Endothelial cell of umbilical vein (primary cell): ENCODE results near the gene HUWE1. TPM values are rescaled to one million over a fixed set of nuclear protein-coding genes. Genes with fewer than 3 reads are reported as not detected.
A peak's percentile ranks its signal among the peaks of the same experiment; 100 is the strongest.
"Not testable (repeated sequence)": the region's sequence is repeated elsewhere in the genome, so short reads cannot be mapped to it uniquely, and the experiment has no call there.

Source experiments
- BruUV-seq: library from RNA; stranded (reverse); fragments of 400-500 nt; replicated peaks from 2 replicates; lab custom pipeline; 2021; lab: Mats Ljungman, UMichigan
- CTCF ChIA-PET: fragments of 300-600, 350-600 bp; sonication (Branson Sonifier 250); formaldehyde crosslinking; loops from one replicate; lab custom pipeline; 2021; ENCODE audit warnings: antibody characterized with exemption, inconsistent platforms; lab: Charles Lee
- POLR2A ChIA-PET: fragments of 300-600, 350-600 bp; sonication (Branson Sonifier 250); formaldehyde crosslinking; loops from one replicate; lab custom pipeline; 2021; ENCODE audit warnings: antibody characterized with exemption, inconsistent platforms; lab: Charles Lee
- DNase-seq: peaks from one replicate; pipeline ENCODE4 v3.0.0-alpha.2; 2011; ENCODE audit warnings: low read depth, low spot score
- FAIRE-seq: peaks from 2 replicates; lab custom pipeline; 2011; peaks lifted over from hg19 to GRCh38; lab: Jason Lieb, UNC
- H2AFZ ChIP-seq: 2 replicates; pipeline ENCODE4 v1.6.0; 2012; ENCODE audit warnings: low read depth, low read length, control low read depth, inconsistent platforms
- H3K27ac ChIP-seq: 2 replicates; pipeline ENCODE4 v1.5.1; 2011; ENCODE audit warnings: low read depth, mild to moderate bottlenecking, control low read depth, low read length, moderate library complexity; ENCODE audit not compliant: insufficient read depth
- H3K27me3 ChIP-seq, 2 experiments: 2 replicates each; pipeline versions ENCODE4 v1.6.0 to v1.6.1; 2011; ENCODE audit warnings: low read length in 2 of 2, mixed read lengths in 1 of 2; ENCODE audit not compliant: control insufficient read depth in 2 of 2, insufficient read depth in 2 of 2
- H3K36me3 ChIP-seq, 2 experiments: 2 replicates in 1 of 2; 3 replicates in 1 of 2; pipeline ENCODE4 v1.5.1; 2011; ENCODE audit warnings: low read length in 2 of 2, mild to moderate bottlenecking in 1 of 2, moderate library complexity in 1 of 2; ENCODE audit not compliant: control insufficient read depth in 2 of 2, insufficient read depth in 2 of 2; ENCODE audit errors: extremely low read depth in 1 of 2
- H3K4me1 ChIP-seq: 3 replicates; pipeline ENCODE4 v1.5.1; 2011; ENCODE audit warnings: mild to moderate bottlenecking, low read length; ENCODE audit not compliant: control insufficient read depth, insufficient read depth; ENCODE audit errors: extremely low read depth
- H3K4me2 ChIP-seq: 2 replicates; pipeline ENCODE4 v1.6.1; 2011; ENCODE audit warnings: low read length, control low read depth, mixed read lengths; ENCODE audit not compliant: insufficient read depth
- H3K4me3 ChIP-seq, 3 experiments: fragments of 200-600 bp in 1 of 3; sonication (generic), shearing (Covaris generic) in 1 of 3; replicated peaks in 1 of 3; 2 replicates each; pipeline ENCODE4 v1.5.1; 2011 to 2016; ENCODE audit warnings: control low read depth in 3 of 3, low read length in 3 of 3, mild to moderate bottlenecking in 2 of 3, inconsistent platforms in 1 of 3, low read depth in 1 of 3, moderate library complexity in 1 of 3; ENCODE audit not compliant: insufficient read depth in 1 of 3
- H3K79me2 ChIP-seq: 2 replicates; pipeline ENCODE4 v1.6.0; 2012; ENCODE audit warnings: low read length, inconsistent platforms; ENCODE audit not compliant: control insufficient read depth, insufficient read depth
- H3K9ac ChIP-seq: replicated peaks from 2 replicates; pipeline ENCODE3; 2011; ENCODE audit warnings: low read length, control low read depth; ENCODE audit not compliant: insufficient read depth; ENCODE audit errors: extremely low read depth
- H3K9me1 ChIP-seq: replicated peaks from 3 replicates; pipeline ENCODE4 v1.6.0; 2011; ENCODE audit warnings: mild to moderate bottlenecking, low read length; ENCODE audit not compliant: control insufficient read depth, insufficient read depth; ENCODE audit errors: extremely low read depth
- H3K9me3 ChIP-seq: replicated peaks from 2 replicates; pipeline ENCODE4 v1.5.1; 2012; ENCODE audit warnings: low read length, inconsistent platforms; ENCODE audit not compliant: control insufficient read depth, insufficient read depth
- H4K20me1 ChIP-seq: replicated peaks from 2 replicates; pipeline ENCODE3; 2011; ENCODE audit warnings: mild to moderate bottlenecking, low read length; ENCODE audit not compliant: control insufficient read depth, insufficient read depth; ENCODE audit errors: extremely low read depth
- EZH2 ChIP-seq: IDR thresholded peaks from 2 replicates; pipeline ENCODE4 v1.6.1; 2012; ENCODE audit warnings: borderline replicate concordance, low read depth, mild to moderate bottlenecking, moderate library complexity, low read length, inconsistent platforms; ENCODE audit not compliant: severe bottlenecking
- FOS ChIP-seq: IDR thresholded peaks from 2 replicates; pipeline ENCODE4 v1.6.1; 2011; ENCODE audit warnings: mild to moderate bottlenecking, low read length, moderate library complexity, borderline replicate concordance; ENCODE audit not compliant: insufficient read depth
- GATA2 ChIP-seq: IDR thresholded peaks from 2 replicates; pipeline ENCODE4 v1.7.0; 2011; ENCODE audit warnings: low read depth, mild to moderate bottlenecking, moderate library complexity, mixed read lengths, low read length; ENCODE audit not compliant: insufficient read length, insufficient read depth
- JUN ChIP-seq: IDR thresholded peaks from 2 replicates; pipeline ENCODE4 v1.6.1; 2011; ENCODE audit warnings: borderline replicate concordance, low read depth; ENCODE audit not compliant: insufficient read length, insufficient read depth
- MYC ChIP-seq: IDR thresholded peaks from one replicate; pipeline ENCODE4 v1.6.1; 2011; ENCODE audit warnings: mild to moderate bottlenecking, low read depth, low read length
- POLR2A ChIP-seq: IDR thresholded peaks from 2 replicates; pipeline ENCODE4 v1.6.1; 2012; ENCODE audit warnings: low read depth, mild to moderate bottlenecking, control low read depth, low read length
- POLR2AphosphoS5 ChIP-seq: IDR thresholded peaks from 2 replicates; pipeline ENCODE4 v1.6.1; 2012; ENCODE audit warnings: low read depth, mild to moderate bottlenecking, control low read depth, low read length, moderate library complexity; ENCODE audit not compliant: insufficient read depth
- dilution Hi-C: fragments of 300-500 bp; cut with MboI; formaldehyde crosslinking; loops from one replicate; pipeline ENCODE4 v1.15.0; 2019; ENCODE audit warnings: low sequenced_read_pairs; ENCODE audit not compliant: extremely low pct_ligation_motif_present
- intact Hi-C: fragments of 100-400 bp; cut with micrococcal nuclease; formaldehyde crosslinking; loops from one replicate; pipeline ENCODE4 v1.10.0; 2022
- polyA plus RNA-seq, 4 experiments: library from polyadenylated mRNA; depleted of rRNA in 3 of 4; stranded (reverse) in 3 of 4; unstranded in 1 of 4; fragments of >200 nt; gene quantifications; 2 replicates each; pipeline versions ENCODE4 v1.2.1 to v1.2.3, GENCODE V29; 2011 to 2012; ENCODE audit warnings: missing spikeins in 1 of 4
- total RNA-seq: library from RNA; stranded (reverse); gene quantifications from 2 replicates; pipeline ENCODE4 v1.2.3, GENCODE V29; 2021
- TF ChIP-seq, protein P1 (sequence below): IDR thresholded peaks from 2 replicates; pipeline ENCODE4 v1.6.1; 2011; ENCODE audit not compliant: insufficient read depth, insufficient read length
- TF ChIP-seq, protein P2 (sequence below), 2 donors: IDR thresholded peaks; 1 replicate in 1 of 2; 2 replicates in 1 of 2; pipeline ENCODE4 v1.5.1; 2011; ENCODE audit warnings: low read length in 2 of 2, mild to moderate bottlenecking in 2 of 2, moderate library complexity in 2 of 2, control low read depth in 1 of 2, inconsistent platforms in 1 of 2, low read depth in 1 of 2; ENCODE audit not compliant: insufficient read depth in 1 of 2; ENCODE audit errors: extremely low read depth in 1 of 2

Gene HUWE1
- total and polyA plus RNA-seq, 2 donors (not counting 3 experiments of a cell fraction or from before 2014, with no cell fraction given): 66.6 to 210 TPM

DNA sequence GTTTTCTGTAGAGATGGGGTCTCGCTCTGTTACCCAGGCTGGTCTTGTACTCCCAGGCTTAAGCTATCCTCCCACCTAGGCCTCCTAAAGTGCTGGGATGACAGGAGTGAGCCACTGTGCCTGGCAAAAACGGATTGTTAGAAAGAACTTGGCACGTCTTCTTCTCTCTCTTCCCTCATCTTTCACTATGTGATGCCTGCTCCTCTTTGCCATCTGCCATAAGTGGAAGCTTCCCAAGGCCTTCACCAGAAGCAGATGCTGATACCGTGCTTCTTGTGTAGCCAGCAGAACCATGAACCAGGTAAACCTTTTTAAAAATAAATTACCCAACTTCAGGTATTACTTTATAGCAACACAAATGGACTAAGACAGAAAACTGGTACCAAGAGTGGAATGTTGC is 36.9 kb upstream of the HUWE1 start:
- Histone ChIP-seq H3K9me1 (no peaks in the 10 kb centered on the region), H3K4me3 (no peak overlapping the region), H3K9ac (no peak overlapping the region), H3K27me3 (no peaks in the 10 kb centered on the region), H3K79me2 (no peaks in the 10 kb centered on the region), H2AFZ (no peak overlapping the region), H3K36me3 (no peaks in the 10 kb centered on the region), H3K27ac (no peak overlapping the region), H3K4me2 (no peak overlapping the region), H4K20me1 (no peaks in the 10 kb centered on the region), H3K4me1 (no peaks in the 10 kb centered on the region), H3K9me3 (no peaks in the 10 kb centered on the region)
- DNase-seq: no peak
- intact Hi-C loops: no loop called here
- CTCF ChIA-PET: no interaction called here
- dilution Hi-C loops: no loop called here
- POLR2A ChIA-PET: no interaction called here
- peak; percentile 50 for FAIRE-seq
- BruUV-seq: no TSS peak
- TF ChIP-seq MYC: no peak
- TF ChIP-seq JUN: no peak
- TF ChIP-seq FOS: no peak
- TF ChIP-seq EZH2: no peak
- TF ChIP-seq, protein P1, sequence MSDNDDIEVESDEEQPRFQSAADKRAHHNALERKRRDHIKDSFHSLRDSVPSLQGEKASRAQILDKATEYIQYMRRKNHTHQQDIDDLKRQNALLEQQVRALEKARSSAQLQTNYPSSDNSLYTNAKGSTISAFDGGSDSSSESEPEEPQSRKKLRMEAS: no peak
- no peak for TF ChIP-seq POLR2A
- TF ChIP-seq GATA2: no peak
- no peak for TF ChIP-seq POLR2AphosphoS5
- TF ChIP-seq, protein P2, sequence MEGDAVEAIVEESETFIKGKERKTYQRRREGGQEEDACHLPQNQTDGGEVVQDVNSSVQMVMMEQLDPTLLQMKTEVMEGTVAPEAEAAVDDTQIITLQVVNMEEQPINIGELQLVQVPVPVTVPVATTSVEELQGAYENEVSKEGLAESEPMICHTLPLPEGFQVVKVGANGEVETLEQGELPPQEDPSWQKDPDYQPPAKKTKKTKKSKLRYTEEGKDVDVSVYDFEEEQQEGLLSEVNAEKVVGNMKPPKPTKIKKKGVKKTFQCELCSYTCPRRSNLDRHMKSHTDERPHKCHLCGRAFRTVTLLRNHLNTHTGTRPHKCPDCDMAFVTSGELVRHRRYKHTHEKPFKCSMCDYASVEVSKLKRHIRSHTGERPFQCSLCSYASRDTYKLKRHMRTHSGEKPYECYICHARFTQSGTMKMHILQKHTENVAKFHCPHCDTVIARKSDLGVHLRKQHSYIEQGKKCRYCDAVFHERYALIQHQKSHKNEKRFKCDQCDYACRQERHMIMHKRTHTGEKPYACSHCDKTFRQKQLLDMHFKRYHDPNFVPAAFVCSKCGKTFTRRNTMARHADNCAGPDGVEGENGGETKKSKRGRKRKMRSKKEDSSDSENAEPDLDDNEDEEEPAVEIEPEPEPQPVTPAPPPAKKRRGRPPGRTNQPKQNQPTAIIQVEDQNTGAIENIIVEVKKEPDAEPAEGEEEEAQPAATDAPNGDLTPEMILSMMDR (IDR thresholded peaks at IDR 0.05; ENCODE audit: extremely low read depth in 1 of 2, insufficient read depth in 1 of 2, low read depth in 1 of 2, low read length in 2 of 2): no peak

DNA sequence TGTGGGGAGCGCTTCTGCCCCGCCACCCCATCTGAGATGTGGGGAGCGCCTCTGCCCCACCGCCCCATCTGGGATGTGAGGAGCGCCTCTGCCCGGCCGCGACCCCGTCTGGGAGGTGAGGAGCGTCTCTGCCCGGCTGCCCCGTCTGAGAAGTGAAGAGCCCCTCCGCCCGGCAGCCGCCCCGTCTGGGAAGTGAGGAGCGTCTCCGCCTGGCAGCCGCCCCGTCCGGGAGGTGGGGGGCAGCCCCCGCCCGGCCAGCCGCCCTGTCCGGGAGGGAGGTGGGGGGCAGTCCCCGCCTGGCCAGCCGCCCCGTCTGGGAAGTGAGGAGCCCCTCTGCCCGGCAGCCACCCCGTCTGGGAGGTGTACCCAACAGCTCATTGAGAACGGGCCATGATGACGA is 35.1 kb upstream of the HUWE1 start:
- POLR2A ChIA-PET: not testable (repeated sequence)

DNA sequence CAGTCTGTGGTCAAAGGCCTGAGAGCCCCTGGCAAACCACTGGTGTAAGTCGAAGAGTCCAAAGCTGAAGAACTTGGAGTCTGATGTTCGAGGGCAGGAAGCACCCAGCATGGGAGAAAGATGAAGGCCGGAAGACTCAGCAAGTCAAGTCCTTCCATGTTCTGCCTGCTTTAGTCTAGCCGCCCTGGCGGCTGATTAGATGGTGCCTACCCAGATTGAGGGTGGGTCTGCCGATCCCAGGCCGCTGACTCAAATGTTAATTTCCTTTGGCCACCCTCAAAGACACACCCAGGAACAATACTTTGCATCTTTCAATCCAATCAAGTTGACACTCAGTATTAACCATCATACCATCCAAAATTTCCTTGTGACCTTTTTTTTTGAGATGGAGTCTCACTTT is 33.1 kb upstream of the HUWE1 start:
- H3K36me3 ChIP-seq, intact Hi-C loops, POLR2A ChIA-PET, dilution Hi-C loops, H3K4me3 ChIP-seq, H2AFZ ChIP-seq, H3K27me3 ChIP-seq, H3K27ac ChIP-seq, H3K4me1 ChIP-seq, H3K9ac ChIP-seq, H3K9me1 ChIP-seq, H4K20me1 ChIP-seq, H3K4me2 ChIP-seq, H3K79me2 ChIP-seq, H3K9me3 ChIP-seq, CTCF ChIA-PET, DNase-seq, BruUV-seq: not testable (repeated sequence)
- FAIRE-seq: peak; percentile 15

More for the DNA sequence above, 35.1 kb upstream of the HUWE1 start:
- DNase-seq, CTCF ChIA-PET, H3K79me2 ChIP-seq, H3K4me1 ChIP-seq, H3K4me3 ChIP-seq, H3K27me3 ChIP-seq, H3K27ac ChIP-seq, H3K9me1 ChIP-seq, FAIRE-seq, intact Hi-C loops, H3K4me2 ChIP-seq, H4K20me1 ChIP-seq, H2AFZ ChIP-seq, BruUV-seq, dilution Hi-C loops, H3K36me3 ChIP-seq, H3K9ac ChIP-seq, H3K9me3 ChIP-seq: not testable (repeated sequence)
